Mesodermal cell (in vitro differentiated cells): ENCODE measurements around the gene ARHGAP27.
"Not testable (repeated sequence)": the region's sequence is repeated elsewhere in the genome, so short reads cannot be mapped to it uniquely, and the experiment has no call there.

Experiments used
- H3K27ac ChIP-seq: 2 replicates; pipeline ENCODE4 v1.7.0; 2013; ENCODE audit warnings: mild to moderate bottlenecking, low read depth, low read length, moderate library complexity; ENCODE audit not compliant: severe bottlenecking
- H3K36me3 ChIP-seq: 2 replicates; pipeline ENCODE4 v1.7.1; 2013; ENCODE audit warnings: mild to moderate bottlenecking, low read length, moderate library complexity; ENCODE audit not compliant: control insufficient read depth, insufficient read depth
- H3K4me1 ChIP-seq: one replicate; pipeline ENCODE4 v1.7.1; 2013; ENCODE audit warnings: mild to moderate bottlenecking, low read length; ENCODE audit not compliant: insufficient read depth, control insufficient read depth, poor library complexity, severe bottlenecking
- H3K4me3 ChIP-seq: 2 replicates; pipeline ENCODE4 v1.7.0; 2013; ENCODE audit warnings: low read length, control low read depth, mild to moderate bottlenecking; ENCODE audit not compliant: insufficient read depth, poor library complexity, severe bottlenecking; ENCODE audit errors: extremely low read depth
- H3K9me3 ChIP-seq: 2 replicates; pipeline ENCODE4 v1.7.1; 2013; ENCODE audit warnings: mild to moderate bottlenecking, low read length, moderate library complexity; ENCODE audit not compliant: control insufficient read depth
- WGBS, 2 experiments: methylation state at CpG; one replicate each; pipeline ENCODE4 v1.1.5; 2013; ENCODE audit warnings: missing lambda C conversion rate in 2 of 2; ENCODE audit not compliant: insufficient coverage in 2 of 2; 5-methylcytosine and 5-hydroxymethylcytosine counted together

Gene ARHGAP27

GRCh38 chr17:45347444-45347843, 85.2 kb downstream of the ARHGAP27 start:
- Histone ChIP-seq H3K9me3 (peaks cover 6% of the 10 kb centered on the region), H3K4me3 (no peak overlapping the region), H3K4me1 (peaks cover 9% of the 10 kb centered on the region), H3K36me3 (no peaks in the 10 kb centered on the region), H3K27ac (no peak overlapping the region)
- WGBS, 2 experiments: 93 to 100% methylated on average over 2 to 5 of the region's 6 CpGs

DNA sequence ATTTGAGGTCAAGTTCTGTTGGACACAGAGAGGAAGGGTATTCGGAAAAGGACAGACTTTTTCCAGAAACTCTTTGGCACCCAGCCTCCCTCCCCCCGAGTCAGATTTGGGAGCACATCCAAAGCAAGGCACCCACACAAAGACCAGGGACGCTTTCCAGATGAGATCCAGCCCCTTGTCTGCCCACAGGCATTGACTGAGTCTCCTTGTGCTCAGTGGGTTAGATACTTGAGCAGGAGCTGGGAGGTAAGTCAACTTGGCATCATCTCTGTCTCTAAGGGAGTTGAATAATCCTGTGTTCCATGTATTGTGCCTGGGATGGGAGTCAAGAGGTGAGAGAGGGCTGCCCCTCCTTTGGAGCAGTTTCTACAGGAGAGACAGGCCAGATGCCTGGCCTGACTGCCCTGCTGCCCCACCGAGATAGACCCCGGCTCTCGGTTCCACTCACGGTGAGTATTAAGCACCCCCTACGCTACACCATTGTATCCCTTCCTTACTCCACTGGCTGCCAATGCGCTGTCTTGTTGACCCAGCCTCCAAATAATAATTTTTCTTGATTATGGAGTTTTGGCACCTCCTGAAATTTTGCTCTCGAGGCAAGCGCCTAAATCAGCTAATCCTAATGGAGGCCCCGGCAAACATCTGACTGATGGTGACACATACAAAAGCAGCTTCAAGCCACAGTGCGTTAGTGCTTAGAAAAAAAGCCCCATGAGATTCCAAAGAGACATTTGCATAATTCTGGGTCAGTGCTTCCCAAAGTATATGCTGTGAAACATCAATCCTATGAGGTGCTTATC, 86.3 kb downstream of the ARHGAP27 start:
- Histone ChIP-seq H3K4me3 (no peak overlapping the region), H3K36me3 (no peaks in the 10 kb centered on the region), H3K9me3 (peaks cover 1% of the 10 kb centered on the region), H3K27ac (no peak overlapping the region), H3K4me1 (peaks cover 14% of the 10 kb centered on the region)
- 95 to 97% methylated on average over 9 to 12 of the region's 13 CpGs for WGBS, 2 experiments

- Histone ChIP-seq H3K4me1 (peaks cover 14% of the 10 kb centered on the region), H3K27ac (peak overlapping the region; percentile 29), H3K4me3 (no peak overlapping the region), H3K36me3 (no peaks in the 10 kb centered on the region), H3K9me3 (no peaks in the 10 kb centered on the region)
- 71 to 76% methylated on average over 3 of the region's 3 CpGs for WGBS, 2 experiments
Measured at GRCh38 chr17:45345554-45346215, 87.0 kb downstream of the ARHGAP27 start.

GRCh38 chr17:45345246-45345553, 87.5 kb downstream of the ARHGAP27 start:
- peak overlapping the region; percentile 29 for H3K27ac ChIP-seq
- WGBS, 2 experiments: 100% methylated on average over 1 of the region's 3 CpGs; no CpG with 5 or more reads in 1 of the 2 experiments
- H3K4me1 ChIP-seq: peaks cover 14% of the 10 kb centered on the region
- no peaks in the 10 kb centered on the region for H3K9me3 ChIP-seq
- no peak overlapping the region for H3K4me3 ChIP-seq
- H3K36me3 ChIP-seq: no peaks in the 10 kb centered on the region

DNA sequence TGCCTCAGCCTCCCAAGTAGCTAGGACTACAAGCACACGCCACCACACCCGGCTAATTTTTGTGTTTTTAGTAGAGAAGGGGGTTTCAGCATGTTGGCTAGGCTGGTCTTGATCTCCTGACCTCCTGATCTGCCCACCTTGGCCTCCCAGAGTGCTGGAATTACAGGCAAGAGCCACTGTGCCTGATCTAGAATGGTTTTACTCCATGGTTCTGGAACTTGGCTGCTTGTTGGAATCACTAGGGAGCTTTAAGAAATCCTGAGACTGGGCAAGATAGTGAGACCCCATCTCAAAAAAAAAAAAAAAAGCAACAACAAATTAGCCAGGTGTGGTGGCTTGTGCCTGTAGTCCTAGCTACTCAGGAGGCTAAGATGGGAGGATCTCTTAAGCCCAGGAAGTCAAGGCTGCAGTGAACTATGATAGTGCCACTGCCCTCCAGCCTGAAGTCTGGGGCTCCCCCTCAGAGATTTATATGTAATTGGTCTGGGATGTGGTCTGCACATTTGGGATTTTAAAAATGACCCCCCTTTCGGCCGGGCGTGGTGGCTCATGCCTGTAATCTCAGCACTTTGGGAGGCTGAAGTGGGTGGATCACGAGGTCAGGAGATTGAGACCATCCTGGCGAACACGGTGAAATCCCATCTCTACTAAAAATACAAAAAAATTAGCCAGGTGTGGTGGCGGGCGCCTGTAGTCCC, 88.6 kb downstream of the ARHGAP27 start:
- not testable (repeated sequence) for H3K4me3 ChIP-seq, H3K36me3 ChIP-seq, H3K9me3 ChIP-seq, H3K27ac ChIP-seq
- WGBS, 2 experiments: 100% methylated on average over 4 to 5 of the region's 10 CpGs
- peaks cover 14% of the 10 kb centered on the region for H3K4me1 ChIP-seq
